Breast epithelium (tissue), 4 donors: Measurements from ENCODE around the gene ARHGAP21. TPM values are rescaled to one million over a fixed set of nuclear protein-coding genes. Genes with fewer than 3 reads are reported as not detected.

ENCODE experiments used
- DNase-seq, 2 donors: peaks; one replicate each; pipeline ENCODE4 v3.0.0-alpha.2; 2019; ENCODE audit warnings: low spot score in 2 of 2
- H3K27ac ChIP-seq, 2 donors: fragments of 200-600 bp; sonication (generic) in 1 of 2; one replicate each; pipeline ENCODE4 v1.5.1; 2016 to 2019; ENCODE audit warnings: mild to moderate bottlenecking in 1 of 2
- H3K27me3 ChIP-seq, 2 donors: fragments of 200-600 bp; sonication (generic) in 1 of 2; one replicate each; pipeline versions ENCODE4 v1.5.1 to v1.6.0; 2017 to 2019; ENCODE audit warnings: control low read depth in 1 of 2, mild to moderate bottlenecking in 1 of 2
- H3K36me3 ChIP-seq: fragments of 200-600 bp; one replicate; pipeline ENCODE4 v1.5.1; 2019
- H3K4me1 ChIP-seq, 2 donors: fragments of 200-600 bp; sonication (generic); one replicate each; pipeline ENCODE4 v1.5.1; 2016 to 2019; ENCODE audit warnings: control low read depth in 1 of 2
- H3K4me3 ChIP-seq, 3 donors: fragments of 200-600 bp; sonication (generic); 1 replicate in 2 of 3; 2 replicates in 1 of 3; pipeline ENCODE4 v1.5.1; 2016 to 2019; ENCODE audit warnings: mild to moderate bottlenecking in 3 of 3, moderate library complexity in 2 of 3
- H3K9me3 ChIP-seq, 2 donors: fragments of 200-600 bp; sonication (generic) in 1 of 2; one replicate each; pipeline ENCODE4 v1.5.1; 2016 to 2019; ENCODE audit warnings: control low read depth in 1 of 2
- POLR2A ChIP-seq: fragments of 450-650 bp; IDR thresholded peaks from one replicate; pipeline ENCODE4 v1.6.1; 2016; ENCODE audit warnings: antibody characterized with exemption, mild to moderate bottlenecking, moderate library complexity
- POLR2AphosphoS5 ChIP-seq, 3 donors: sonication (generic); formaldehyde crosslinking; IDR thresholded peaks; one replicate each; pipeline ENCODE4 v1.6.1; 2017; ENCODE audit warnings: antibody characterized with exemption in 3 of 3
- intact Hi-C: fragments of 100-400 bp; cut with DNase I; formaldehyde crosslinking; loops from one replicate; pipeline ENCODE4 v1.15.1; 2023; ENCODE audit warnings: low total_unique reads
- total RNA-seq, 3 donors: library from RNA; depleted of rRNA; stranded (reverse); fragments of >200 nt; gene quantifications; one replicate each; pipeline ENCODE4 v1.1.0, GENCODE V29; 2016
- TF ChIP-seq, protein P1 (sequence below), 3 donors: fragments of 450-650 bp; IDR thresholded peaks; one replicate each; pipeline ENCODE4 v1.5.1; 2016 to 2017; ENCODE audit warnings: antibody characterized with exemption in 3 of 3, mild to moderate bottlenecking in 3 of 3, moderate library complexity in 3 of 3

Gene ARHGAP21
- total RNA-seq, 3 donors from 2014 or later, result 67.5 to 203 (median 105) TPM

DNA sequence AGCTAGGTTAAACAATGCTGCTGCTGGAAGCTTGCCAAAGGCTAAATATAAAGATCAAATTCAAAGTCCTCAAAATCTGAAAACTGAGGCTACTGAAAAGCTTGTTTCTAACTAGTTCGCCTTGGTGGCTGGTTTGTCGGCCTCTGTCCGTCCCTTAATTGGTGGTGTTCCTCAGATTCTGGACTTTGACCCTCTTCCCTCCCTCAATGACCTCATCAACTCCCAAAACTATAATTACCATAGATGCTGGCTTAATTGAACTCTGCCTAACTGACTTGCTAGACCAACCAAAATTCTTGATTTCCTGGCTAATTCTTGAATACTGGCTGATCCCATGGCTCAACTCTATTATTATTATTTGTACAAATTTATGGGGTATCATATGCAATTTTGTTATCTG, 15.6 kb downstream of the ARHGAP21 start:
- Histone ChIP-seq H3K27ac (no peak overlapping the region), H3K36me3 (no peaks in the 10 kb centered on the region), H3K4me3 (no peak overlapping the region), H3K4me1 (peaks cover 0 to 7% of the 10 kb centered on the region in 2 donors), H3K27me3 (no peaks in the 10 kb centered on the region), H3K9me3 (no peaks in the 10 kb centered on the region)
- intact Hi-C loops, result loop anchor here (10.0 kb wide), 1 partner anchor 633 kb away; no protein-coding TSS in a partner anchor
- no peak for TF ChIP-seq POLR2A
- TF ChIP-seq POLR2AphosphoS5 (IDR thresholded peaks at IDR 0.05), result no peak
- TF ChIP-seq, protein P1, sequence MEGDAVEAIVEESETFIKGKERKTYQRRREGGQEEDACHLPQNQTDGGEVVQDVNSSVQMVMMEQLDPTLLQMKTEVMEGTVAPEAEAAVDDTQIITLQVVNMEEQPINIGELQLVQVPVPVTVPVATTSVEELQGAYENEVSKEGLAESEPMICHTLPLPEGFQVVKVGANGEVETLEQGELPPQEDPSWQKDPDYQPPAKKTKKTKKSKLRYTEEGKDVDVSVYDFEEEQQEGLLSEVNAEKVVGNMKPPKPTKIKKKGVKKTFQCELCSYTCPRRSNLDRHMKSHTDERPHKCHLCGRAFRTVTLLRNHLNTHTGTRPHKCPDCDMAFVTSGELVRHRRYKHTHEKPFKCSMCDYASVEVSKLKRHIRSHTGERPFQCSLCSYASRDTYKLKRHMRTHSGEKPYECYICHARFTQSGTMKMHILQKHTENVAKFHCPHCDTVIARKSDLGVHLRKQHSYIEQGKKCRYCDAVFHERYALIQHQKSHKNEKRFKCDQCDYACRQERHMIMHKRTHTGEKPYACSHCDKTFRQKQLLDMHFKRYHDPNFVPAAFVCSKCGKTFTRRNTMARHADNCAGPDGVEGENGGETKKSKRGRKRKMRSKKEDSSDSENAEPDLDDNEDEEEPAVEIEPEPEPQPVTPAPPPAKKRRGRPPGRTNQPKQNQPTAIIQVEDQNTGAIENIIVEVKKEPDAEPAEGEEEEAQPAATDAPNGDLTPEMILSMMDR (IDR thresholded peaks at IDR 0.05), result no peak
- no peak for DNase-seq

DNA sequence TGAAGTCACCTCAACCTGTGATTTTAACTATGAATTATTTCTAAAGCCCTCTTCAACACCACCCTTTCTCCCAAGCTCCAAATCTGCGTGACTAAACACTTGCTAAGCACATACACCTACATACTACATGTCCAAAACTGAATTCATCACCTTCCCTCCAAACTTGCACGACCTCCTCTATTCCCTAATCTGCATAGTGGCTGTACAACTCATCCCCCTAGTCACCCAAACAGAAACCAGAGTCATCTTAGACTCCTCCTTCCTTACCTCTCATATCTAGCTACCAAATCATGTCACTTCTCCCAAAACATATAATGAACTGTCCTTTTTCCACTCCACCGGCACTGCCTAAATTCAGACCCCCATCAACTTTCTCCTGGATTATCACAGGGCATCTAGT, 16.2 kb downstream of the ARHGAP21 start:
- Histone ChIP-seq H3K27me3 (no peaks in the 10 kb centered on the region), H3K27ac (peak overlapping the region in 1 of 2 donors; percentile 26), H3K9me3 (no peaks in the 10 kb centered on the region), H3K36me3 (no peaks in the 10 kb centered on the region), H3K4me3 (no peak overlapping the region), H3K4me1 (peaks cover 0 to 7% of the 10 kb centered on the region in 2 donors)
- intact Hi-C loops, result loop anchor here (10.0 kb wide), 1 partner anchor 633 kb away; no protein-coding TSS in a partner anchor
- no peak for DNase-seq
- TF ChIP-seq, protein P1 (IDR thresholded peaks at IDR 0.05), result no peak
- no peak for TF ChIP-seq POLR2AphosphoS5 (IDR thresholded peaks at IDR 0.05)
- no peak for TF ChIP-seq POLR2A

DNA sequence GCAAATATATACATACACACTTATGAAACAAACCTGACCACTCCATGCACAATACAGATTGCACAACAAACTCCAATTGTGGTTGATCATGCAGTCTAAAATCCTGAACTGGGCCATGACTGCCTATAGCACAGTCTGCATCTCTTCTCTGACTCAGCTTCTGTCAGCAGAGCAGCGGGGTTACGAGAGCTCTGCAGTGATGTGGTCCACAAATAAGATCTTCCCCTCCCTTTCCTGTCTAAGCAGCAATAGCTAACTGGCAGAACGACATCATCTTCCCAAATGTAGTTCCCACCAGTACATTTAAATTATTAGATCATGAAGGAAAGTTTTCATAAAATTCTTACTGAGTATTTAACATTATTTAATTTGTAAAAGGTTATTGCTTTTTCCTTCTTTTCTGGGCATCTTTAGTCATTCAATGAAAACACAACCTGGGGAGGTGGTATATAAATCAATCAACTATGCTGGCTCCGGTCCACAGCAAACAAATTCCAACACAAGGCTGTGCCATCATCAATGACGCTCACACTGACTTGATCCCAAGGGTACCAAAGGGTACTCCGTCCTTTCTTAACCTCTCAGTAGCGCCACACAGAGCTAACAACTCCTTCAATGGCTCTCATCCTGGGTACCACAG, 17.1 kb downstream of the ARHGAP21 start:
- no peak overlapping the region for H3K4me3 ChIP-seq
- H3K27ac ChIP-seq, result peak overlapping the region in 1 of 2 donors; percentile 45
- H3K9me3 ChIP-seq, result no peaks in the 10 kb centered on the region
- H3K27me3 ChIP-seq, result no peaks in the 10 kb centered on the region
- intact Hi-C loops, result loop anchor here (10.0 kb wide), 1 partner anchor 632 kb away; no protein-coding TSS in a partner anchor
- H3K36me3 ChIP-seq, result no peaks in the 10 kb centered on the region
- TF ChIP-seq, protein P1 (IDR thresholded peaks at IDR 0.05), result no peak
- no peak for TF ChIP-seq POLR2A
- no peak for TF ChIP-seq POLR2AphosphoS5 (IDR thresholded peaks at IDR 0.05)
- H3K4me1 ChIP-seq, result peaks cover 0 to 7% of the 10 kb centered on the region in 2 donors
- no peak for DNase-seq

DNA sequence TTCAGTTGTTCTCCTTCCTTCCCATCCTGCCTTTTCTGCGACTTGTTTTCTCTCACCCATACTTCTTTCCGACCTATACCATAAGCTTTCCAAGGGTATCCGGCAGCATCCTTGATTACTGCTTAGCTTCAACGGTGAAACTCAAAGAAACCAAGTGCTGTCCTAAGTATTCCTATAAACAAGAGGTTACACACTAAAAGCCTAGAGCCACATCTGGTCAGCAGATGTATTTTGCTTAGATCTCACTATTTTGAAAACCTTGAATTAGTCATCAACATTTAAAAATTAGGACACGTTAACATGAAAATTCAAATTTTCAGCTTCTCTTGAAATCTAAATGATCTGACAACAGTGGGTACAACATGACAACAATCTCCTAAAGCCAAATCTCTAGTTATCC, 20.0 kb downstream of the ARHGAP21 start:
- intact Hi-C loops, result loop anchor here (10.0 kb wide), 1 partner anchor 629 kb away; no protein-coding TSS in a partner anchor

More for the DNA sequence above, 20.0 kb downstream of the ARHGAP21 start:
- no peak for DNase-seq
- TF ChIP-seq POLR2A (no peak), POLR2AphosphoS5 (IDR thresholded peaks at IDR 0.05) (no peak)
- TF ChIP-seq, protein P1 (IDR thresholded peaks at IDR 0.05), result no peak
- H3K4me3 ChIP-seq, result peak overlapping the region in 1 of 3 donors; percentile 6
- no peaks in the 10 kb centered on the region for H3K27me3 ChIP-seq
- H3K36me3 ChIP-seq, result no peaks in the 10 kb centered on the region
- peaks cover 0 to 7% of the 10 kb centered on the region in 2 donors for H3K4me1 ChIP-seq
- no peaks in the 10 kb centered on the region for H3K9me3 ChIP-seq
- H3K27ac ChIP-seq, result peak overlapping the region in 1 of 2 donors; percentile 61
